Measurements from ENCODE around the gene NUP62CL. TPM values are rescaled to one million over a fixed set of nuclear protein-coding genes. Genes with fewer than 3 reads are reported as not detected.

Gene NUP62CL
- total RNA-seq, 1 donor from 2014 or later = 6.1 TPM

- Mint-ChIP-seq H3K9me3 (peaks cover 4% of the 10 kb centered on the region), H3K36me3 (ENCODE audit: low read depth) (peaks cover 5% of the 10 kb centered on the region), H3K4me1 (no peaks in the 10 kb centered on the region), H3K27me3 (ENCODE audit: low read depth) (no peaks in the 10 kb centered on the region), H3K4me3 (peak overlapping the region; percentile 84), H3K27ac (ENCODE audit: unreplicated experiment) (peak overlapping the region; percentile 27)
- DNase-seq (ENCODE audit: low read depth, low spot score) = no peak
- no peak for TF ChIP-seq CTCF (conservative IDR thresholded peaks at IDR 0.05)
Measured at GRCh38 chrX:107154787-107155620, 51.2 kb downstream of the NUP62CL start.

GRCh38 chrX:107153005-107153404 lies 53.2 kb downstream of the NUP62CL start:
- Mint-ChIP-seq H3K27ac (ENCODE audit: unreplicated experiment) (no peak overlapping the region), H3K36me3 (ENCODE audit: low read depth) (peaks cover 5% of the 10 kb centered on the region), H3K4me1 (no peaks in the 10 kb centered on the region), H3K4me3 (no peak overlapping the region), H3K9me3 (peaks cover 4% of the 10 kb centered on the region), H3K27me3 (ENCODE audit: low read depth) (no peaks in the 10 kb centered on the region)
- no peak for DNase-seq (ENCODE audit: low read depth, low spot score)
- no peak for TF ChIP-seq CTCF (conservative IDR thresholded peaks at IDR 0.05)

- TF ChIP-seq CTCF (conservative IDR thresholded peaks at IDR 0.05) = no peak
- Mint-ChIP-seq H3K36me3 (ENCODE audit: low read depth) (no peaks in the 10 kb centered on the region), H3K4me3 (no peak overlapping the region), H3K4me1 (no peaks in the 10 kb centered on the region), H3K27me3 (ENCODE audit: low read depth) (no peaks in the 10 kb centered on the region), H3K9me3 (peaks cover 6% of the 10 kb centered on the region), H3K27ac (ENCODE audit: unreplicated experiment) (no peak overlapping the region)
- no peak for DNase-seq (ENCODE audit: low read depth, low spot score)
Measured at GRCh38 chrX:107146670-107147069, 59.6 kb downstream of the NUP62CL start.

- H3K27ac Mint-ChIP-seq (ENCODE audit: unreplicated experiment) = no peak overlapping the region
- H3K27me3 Mint-ChIP-seq (ENCODE audit: low read depth) = no peaks in the 10 kb centered on the region
- H3K36me3 Mint-ChIP-seq (ENCODE audit: low read depth) = peaks cover 3% of the 10 kb centered on the region
- H3K9me3 Mint-ChIP-seq = peaks cover 10% of the 10 kb centered on the region
- no peak overlapping the region for H3K4me3 Mint-ChIP-seq
- TF ChIP-seq CTCF (conservative IDR thresholded peaks at IDR 0.05) = no peak
- DNase-seq (ENCODE audit: low read depth, low spot score) = no peak
- H3K4me1 Mint-ChIP-seq = peaks cover 3% of the 10 kb centered on the region
Measured at GRCh38 chrX:107135965-107136307, 70.3 kb downstream of the NUP62CL start.

- no peak overlapping the region for H3K27ac Mint-ChIP-seq (ENCODE audit: unreplicated experiment)
- peaks cover 3% of the 10 kb centered on the region for H3K36me3 Mint-ChIP-seq (ENCODE audit: low read depth)
- no peak overlapping the region for H3K4me3 Mint-ChIP-seq
- no peaks in the 10 kb centered on the region for H3K27me3 Mint-ChIP-seq (ENCODE audit: low read depth)
- H3K9me3 Mint-ChIP-seq = peaks cover 10% of the 10 kb centered on the region
- TF ChIP-seq CTCF (conservative IDR thresholded peaks at IDR 0.05) = no peak
- no peak for DNase-seq (ENCODE audit: low read depth, low spot score)
- peaks cover 3% of the 10 kb centered on the region for H3K4me1 Mint-ChIP-seq
Measured at GRCh38 chrX:107135049-107135964, 70.9 kb downstream of the NUP62CL start.

All from neural crest cell (in vitro differentiated cells).